NCI-H2171 (cell line): ENCODE measurements around the gene CYP8B1.

Experiments used
- DNase-seq: peaks from one replicate; lab custom pipeline; 2025; lab: John Stamatoyannopoulos, UW

CYP8B1 gene

GRCh38 chr3:42875325-42876151 lies at the start of gene CYP8B1:
Gene CYP8B1, minus strand, starts transcription at chr3:42875879. Its CDS starts 63 bp downstream, at chr3:42875816.
- DNase-seq: no peak

GRCh38 chr3:42923606-42924005 lies 47.9 kb upstream of the CYP8B1 start:
- no peak for DNase-seq

GRCh38 chr3:42914771-42915515 lies 39.3 kb upstream of the CYP8B1 start:
- DNase-seq: no peak

- DNase-seq: no peak
Observed at GRCh38 chr3:42911551-42911950, 35.9 kb upstream of the CYP8B1 start.

- no peak for DNase-seq
Observed at GRCh38 chr3:42908675-42909074, 33.0 kb upstream of the CYP8B1 start.

- DNase-seq: no peak
Observed at GRCh38 chr3:42906848-42907183, 31.1 kb upstream of the CYP8B1 start.

GRCh38 chr3:42906070-42906847 lies 30.6 kb upstream of the CYP8B1 start, which contains the start of gene ZNF662:
Gene ZNF662, plus strand, starts transcription at chr3:42906142. Its CDS starts 1,973 bp downstream, at chr3:42908115.
- no peak for DNase-seq

- DNase-seq: no peak
Observed at GRCh38 chr3:42905740-42906069, 30.0 kb upstream of the CYP8B1 start.

GRCh38 chr3:42904076-42904475 lies 28.4 kb upstream of the CYP8B1 start:
- no peak for DNase-seq

GRCh38 chr3:42902257-42902656 lies 26.6 kb upstream of the CYP8B1 start:
- no peak for DNase-seq

- DNase-seq: no peak
Observed at GRCh38 chr3:42901073-42901415, 25.4 kb upstream of the CYP8B1 start.

- DNase-seq: no peak
Observed at GRCh38 chr3:42900226-42901072, 24.8 kb upstream of the CYP8B1 start.

- DNase-seq: no peak
Observed at GRCh38 chr3:42898896-42899675, 23.4 kb upstream of the CYP8B1 start.

- DNase-seq: no peak
Observed at GRCh38 chr3:42895580-42895868, 19.8 kb upstream of the CYP8B1 start.

- DNase-seq: no peak
Observed at GRCh38 chr3:42894698-42895579, 19.3 kb upstream of the CYP8B1 start.

GRCh38 chr3:42892807-42893206 lies 17.1 kb upstream of the CYP8B1 start:
- no peak for DNase-seq

GRCh38 chr3:42892169-42892568 lies 16.5 kb upstream of the CYP8B1 start:
- no peak for DNase-seq

- DNase-seq: no peak
Observed at GRCh38 chr3:42891042-42891441, 15.4 kb upstream of the CYP8B1 start.

GRCh38 chr3:42887084-42887483 lies 11.4 kb upstream of the CYP8B1 start:
- DNase-seq: no peak

- no peak for DNase-seq
Observed at GRCh38 chr3:42886294-42886822, 10.7 kb upstream of the CYP8B1 start.
